Stomach (tissue), 4 donors: Measurements from ENCODE around the gene EREG.

Experiments
- POLR2AphosphoS5 ChIP-seq, 3 donors: sonication (generic); formaldehyde crosslinking; IDR thresholded peaks; one replicate each; pipeline ENCODE4 v1.6.1; 2016; ENCODE audit warnings: antibody characterized with exemption in 3 of 3
- TF ChIP-seq, protein P1 (sequence below), 7 experiments: fragments of 450-650 bp in 4 of 7; fragments of 200-600 bp in 3 of 7; sonication (generic) in 3 of 7; IDR thresholded peaks; one replicate each; pipeline ENCODE4 v1.5.1; 2016 to 2019; ENCODE audit warnings: antibody characterized with exemption in 7 of 7, control low read depth in 2 of 7, mild to moderate bottlenecking in 1 of 7

DNA sequence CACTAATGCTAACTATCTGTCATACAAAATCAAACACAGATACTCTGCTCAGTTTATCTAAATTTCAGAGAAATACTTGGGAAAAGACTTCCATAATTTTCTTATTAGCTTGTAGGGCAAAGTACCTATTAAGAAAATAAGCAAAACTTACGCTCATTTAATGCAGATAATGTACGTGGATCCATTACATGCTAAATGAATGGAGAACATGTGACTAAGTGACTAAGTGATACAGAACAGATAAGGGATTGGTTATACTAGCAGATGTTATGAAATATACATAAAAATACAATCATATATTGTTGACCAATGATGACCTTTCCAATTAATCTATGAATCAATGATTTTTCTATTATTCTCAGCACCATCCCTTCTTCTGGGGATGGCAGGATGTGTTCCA is 25.7 kb downstream of the EREG start:
- TF ChIP-seq POLR2AphosphoS5 (IDR thresholded peaks at IDR 0.05): no peak
- TF ChIP-seq, protein P1, sequence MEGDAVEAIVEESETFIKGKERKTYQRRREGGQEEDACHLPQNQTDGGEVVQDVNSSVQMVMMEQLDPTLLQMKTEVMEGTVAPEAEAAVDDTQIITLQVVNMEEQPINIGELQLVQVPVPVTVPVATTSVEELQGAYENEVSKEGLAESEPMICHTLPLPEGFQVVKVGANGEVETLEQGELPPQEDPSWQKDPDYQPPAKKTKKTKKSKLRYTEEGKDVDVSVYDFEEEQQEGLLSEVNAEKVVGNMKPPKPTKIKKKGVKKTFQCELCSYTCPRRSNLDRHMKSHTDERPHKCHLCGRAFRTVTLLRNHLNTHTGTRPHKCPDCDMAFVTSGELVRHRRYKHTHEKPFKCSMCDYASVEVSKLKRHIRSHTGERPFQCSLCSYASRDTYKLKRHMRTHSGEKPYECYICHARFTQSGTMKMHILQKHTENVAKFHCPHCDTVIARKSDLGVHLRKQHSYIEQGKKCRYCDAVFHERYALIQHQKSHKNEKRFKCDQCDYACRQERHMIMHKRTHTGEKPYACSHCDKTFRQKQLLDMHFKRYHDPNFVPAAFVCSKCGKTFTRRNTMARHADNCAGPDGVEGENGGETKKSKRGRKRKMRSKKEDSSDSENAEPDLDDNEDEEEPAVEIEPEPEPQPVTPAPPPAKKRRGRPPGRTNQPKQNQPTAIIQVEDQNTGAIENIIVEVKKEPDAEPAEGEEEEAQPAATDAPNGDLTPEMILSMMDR (IDR thresholded peaks at IDR 0.05): no peak
